ENCODE measurements around the gene NDE1. TPM values are rescaled to one million over a fixed set of nuclear protein-coding genes. Genes with fewer than 3 reads are reported as not detected.

Gene NDE1
- total RNA-seq, 2 donors from 2014 or later = 38.5 to 50.3 TPM

- TF ChIP-seq CTCF (IDR thresholded peaks at IDR 0.05) = no peak
- Histone ChIP-seq H3K4me1 (no peaks in the 10 kb centered on the region), H3K9ac (ENCODE audit: low read depth in 2 of 2, low read length in 2 of 2) (no peak overlapping the region), H3K9me3 (no peaks in the 10 kb centered on the region), H3K27me3 (no peaks in the 10 kb centered on the region), H3K4me3 (no peak overlapping the region), H3K36me3 (peaks cover 17% of the 10 kb centered on the region), H3K27ac (no peak overlapping the region)
- no peak for DNase-seq
- intact Hi-C loops (cut with DNase I) = no loop called here
Measured at GRCh38 chr16:15621889-15622288, 28.2 kb upstream of the NDE1 start.

- Histone ChIP-seq H3K9ac (ENCODE audit: low read depth in 2 of 2, low read length in 2 of 2) (no peak overlapping the region), H3K4me1 (no peaks in the 10 kb centered on the region), H3K27ac (no peak overlapping the region), H3K36me3 (peaks cover 18% of the 10 kb centered on the region), H3K4me3 (no peak overlapping the region), H3K27me3 (no peaks in the 10 kb centered on the region), H3K9me3 (no peaks in the 10 kb centered on the region)
- intact Hi-C loops (cut with DNase I) = no loop called here
- DNase-seq = no peak
- TF ChIP-seq CTCF (IDR thresholded peaks at IDR 0.05) = no peak
Measured at GRCh38 chr16:15631730-15632409, 18.2 kb upstream of the NDE1 start.

- no peaks in the 10 kb centered on the region for H3K27me3 ChIP-seq
- DNase-seq = no peak
- intact Hi-C loops (cut with DNase I) = no loop called here
- peaks cover 34% of the 10 kb centered on the region for H3K36me3 ChIP-seq
- no peaks in the 10 kb centered on the region for H3K9me3 ChIP-seq
- H3K27ac ChIP-seq = no peak overlapping the region
- TF ChIP-seq CTCF (IDR thresholded peaks at IDR 0.05) = no peak
- no peak overlapping the region for H3K9ac ChIP-seq (ENCODE audit: low read depth in 2 of 2, low read length in 2 of 2)
- no peak overlapping the region for H3K4me3 ChIP-seq
- H3K4me1 ChIP-seq = no peaks in the 10 kb centered on the region
Measured at GRCh38 chr16:15635926-15636325, 14.1 kb upstream of the NDE1 start.

- intact Hi-C loops (cut with DNase I) = no loop called here
- no peak for DNase-seq
- Histone ChIP-seq H3K4me3 (no peak overlapping the region), H3K4me1 (peaks cover 3% of the 10 kb centered on the region), H3K36me3 (peaks cover 34% of the 10 kb centered on the region), H3K27ac (no peak overlapping the region), H3K9me3 (no peaks in the 10 kb centered on the region), H3K27me3 (no peaks in the 10 kb centered on the region), H3K9ac (ENCODE audit: low read depth in 2 of 2, low read length in 2 of 2) (no peak overlapping the region)
- TF ChIP-seq CTCF (IDR thresholded peaks at IDR 0.05) = no peak
Measured at GRCh38 chr16:15636392-15636873, 13.6 kb upstream of the NDE1 start.

GRCh38 chr16:15639061-15639568, 10.9 kb upstream of the NDE1 start:
- H3K9me3 ChIP-seq = no peaks in the 10 kb centered on the region
- H3K4me1 ChIP-seq = peaks cover 6% of the 10 kb centered on the region
- H3K27me3 ChIP-seq = no peaks in the 10 kb centered on the region
- H3K36me3 ChIP-seq = peaks cover 34% of the 10 kb centered on the region
- no peak overlapping the region for H3K4me3 ChIP-seq
- no peak for TF ChIP-seq CTCF (IDR thresholded peaks at IDR 0.05)
- intact Hi-C loops (cut with DNase I) = no loop called here
- H3K9ac ChIP-seq (ENCODE audit: low read depth in 2 of 2, low read length in 2 of 2) = no peak overlapping the region
- H3K27ac ChIP-seq = no peak overlapping the region
- no peak for DNase-seq
